Stomach (tissue), 4 donors: ENCODE results near the gene NEUROD6.

Experiments
- POLR2AphosphoS5 ChIP-seq, 3 donors: sonication (generic); formaldehyde crosslinking; IDR thresholded peaks; one replicate each; pipeline ENCODE4 v1.6.1; 2016; ENCODE audit warnings: antibody characterized with exemption in 3 of 3
- TF ChIP-seq, protein P1 (sequence below), 7 experiments: fragments of 450-650 bp in 4 of 7; fragments of 200-600 bp in 3 of 7; sonication (generic) in 3 of 7; IDR thresholded peaks; one replicate each; pipeline ENCODE4 v1.5.1; 2016 to 2019; ENCODE audit warnings: antibody characterized with exemption in 7 of 7, control low read depth in 2 of 7, mild to moderate bottlenecking in 1 of 7

DNA sequence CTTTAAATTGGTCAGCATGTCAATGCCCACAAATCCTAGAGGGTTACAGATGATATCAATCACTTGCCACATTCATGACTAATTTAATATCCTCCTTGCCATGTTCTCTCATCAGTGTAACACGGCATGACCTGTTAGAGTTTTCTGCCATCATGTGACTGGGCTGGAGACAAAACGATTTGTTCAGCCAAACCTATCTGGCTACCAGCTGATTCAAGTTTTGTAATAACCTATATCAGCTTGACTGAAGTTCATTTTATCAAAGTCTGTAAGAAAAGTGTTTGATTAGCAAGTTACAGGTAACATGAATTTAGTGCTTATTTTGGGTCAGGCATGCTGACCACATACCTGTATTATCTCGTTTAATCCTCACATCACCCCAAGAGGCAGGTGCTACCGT lies 25.7 kb downstream of the NEUROD6 start:
- TF ChIP-seq POLR2AphosphoS5 (IDR thresholded peaks at IDR 0.05), result no peak
- TF ChIP-seq, protein P1, sequence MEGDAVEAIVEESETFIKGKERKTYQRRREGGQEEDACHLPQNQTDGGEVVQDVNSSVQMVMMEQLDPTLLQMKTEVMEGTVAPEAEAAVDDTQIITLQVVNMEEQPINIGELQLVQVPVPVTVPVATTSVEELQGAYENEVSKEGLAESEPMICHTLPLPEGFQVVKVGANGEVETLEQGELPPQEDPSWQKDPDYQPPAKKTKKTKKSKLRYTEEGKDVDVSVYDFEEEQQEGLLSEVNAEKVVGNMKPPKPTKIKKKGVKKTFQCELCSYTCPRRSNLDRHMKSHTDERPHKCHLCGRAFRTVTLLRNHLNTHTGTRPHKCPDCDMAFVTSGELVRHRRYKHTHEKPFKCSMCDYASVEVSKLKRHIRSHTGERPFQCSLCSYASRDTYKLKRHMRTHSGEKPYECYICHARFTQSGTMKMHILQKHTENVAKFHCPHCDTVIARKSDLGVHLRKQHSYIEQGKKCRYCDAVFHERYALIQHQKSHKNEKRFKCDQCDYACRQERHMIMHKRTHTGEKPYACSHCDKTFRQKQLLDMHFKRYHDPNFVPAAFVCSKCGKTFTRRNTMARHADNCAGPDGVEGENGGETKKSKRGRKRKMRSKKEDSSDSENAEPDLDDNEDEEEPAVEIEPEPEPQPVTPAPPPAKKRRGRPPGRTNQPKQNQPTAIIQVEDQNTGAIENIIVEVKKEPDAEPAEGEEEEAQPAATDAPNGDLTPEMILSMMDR (IDR thresholded peaks at IDR 0.05), result no peak
